WERI-Rb-1 (cell line): ENCODE measurements around the gene MAST4.

Experiments used
- DNase-seq: peaks from one replicate; pipeline ENCODE4 v3.0.0-alpha.2; 2020
- H3K27ac ChIP-seq: fragments of 250-450 bp; sonication (Bioruptor Pico); 2 replicates; pipeline ENCODE4 v1.5.1; 2020; ENCODE audit warnings: mild to moderate bottlenecking, moderate library complexity
- H3K27me3 ChIP-seq: fragments of 250-450 bp; sonication (Bioruptor Pico); 2 replicates; pipeline ENCODE4 v1.5.1; 2021; ENCODE audit warnings: mild to moderate bottlenecking, low read depth, moderate library complexity; ENCODE audit not compliant: insufficient read depth, severe bottlenecking
- H3K36me3 ChIP-seq: fragments of 250-450 bp; sonication (Bioruptor Pico); 2 replicates; pipeline ENCODE4 v1.5.1; 2020; ENCODE audit warnings: mild to moderate bottlenecking, moderate library complexity
- H3K4me3 ChIP-seq: 2 replicates; pipeline ENCODE4 v1.5.1; 2011; ENCODE audit warnings: low read depth, mild to moderate bottlenecking, control low read depth, low read length
- H3K9me3 ChIP-seq: fragments of 250-450 bp; sonication (Bioruptor Pico); 2 replicates; pipeline ENCODE4 v1.5.1; 2021; ENCODE audit warnings: mild to moderate bottlenecking, moderate library complexity; ENCODE audit not compliant: severe bottlenecking
- TF ChIP-seq, protein P1 (sequence below): IDR thresholded peaks from 2 replicates; pipeline ENCODE4 v1.5.1; 2011; ENCODE audit warnings: low read depth, mild to moderate bottlenecking, control low read depth, inconsistent platforms, low read length

MAST4 gene

DNA sequence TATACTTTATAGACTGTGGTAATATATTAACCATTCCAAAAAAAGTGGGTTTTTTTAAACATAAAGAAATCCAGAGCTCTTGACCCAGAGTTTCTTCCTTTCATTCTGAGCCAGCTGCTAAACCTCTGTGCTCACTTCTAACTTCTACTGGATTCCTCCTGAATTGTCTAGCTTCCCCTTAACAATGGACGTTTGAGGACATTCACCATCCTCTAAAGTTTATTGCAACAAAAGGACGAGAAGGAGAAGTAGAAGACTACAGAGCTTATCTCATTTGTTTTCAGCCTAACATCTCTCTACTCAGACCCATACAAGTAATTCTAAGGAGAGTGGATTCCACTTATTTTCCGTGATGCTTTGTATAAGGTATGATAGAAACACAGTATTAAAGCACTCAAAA is 284.2 kb downstream of the MAST4 start:
- TF ChIP-seq, protein P1, sequence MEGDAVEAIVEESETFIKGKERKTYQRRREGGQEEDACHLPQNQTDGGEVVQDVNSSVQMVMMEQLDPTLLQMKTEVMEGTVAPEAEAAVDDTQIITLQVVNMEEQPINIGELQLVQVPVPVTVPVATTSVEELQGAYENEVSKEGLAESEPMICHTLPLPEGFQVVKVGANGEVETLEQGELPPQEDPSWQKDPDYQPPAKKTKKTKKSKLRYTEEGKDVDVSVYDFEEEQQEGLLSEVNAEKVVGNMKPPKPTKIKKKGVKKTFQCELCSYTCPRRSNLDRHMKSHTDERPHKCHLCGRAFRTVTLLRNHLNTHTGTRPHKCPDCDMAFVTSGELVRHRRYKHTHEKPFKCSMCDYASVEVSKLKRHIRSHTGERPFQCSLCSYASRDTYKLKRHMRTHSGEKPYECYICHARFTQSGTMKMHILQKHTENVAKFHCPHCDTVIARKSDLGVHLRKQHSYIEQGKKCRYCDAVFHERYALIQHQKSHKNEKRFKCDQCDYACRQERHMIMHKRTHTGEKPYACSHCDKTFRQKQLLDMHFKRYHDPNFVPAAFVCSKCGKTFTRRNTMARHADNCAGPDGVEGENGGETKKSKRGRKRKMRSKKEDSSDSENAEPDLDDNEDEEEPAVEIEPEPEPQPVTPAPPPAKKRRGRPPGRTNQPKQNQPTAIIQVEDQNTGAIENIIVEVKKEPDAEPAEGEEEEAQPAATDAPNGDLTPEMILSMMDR: no peak
- H3K4me3 ChIP-seq: no peak overlapping the region
- H3K36me3 ChIP-seq: no peaks in the 10 kb centered on the region
- no peak for DNase-seq
- H3K27me3 ChIP-seq: no peaks in the 10 kb centered on the region
- no peaks in the 10 kb centered on the region for H3K9me3 ChIP-seq
- H3K27ac ChIP-seq: no peak overlapping the region

- H3K36me3 ChIP-seq: no peaks in the 10 kb centered on the region
- no peaks in the 10 kb centered on the region for H3K27me3 ChIP-seq
- no peak for DNase-seq
- no peak overlapping the region for H3K4me3 ChIP-seq
- TF ChIP-seq, protein P1: no peak
- H3K27ac ChIP-seq: no peak overlapping the region
- H3K9me3 ChIP-seq: no peaks in the 10 kb centered on the region
Observed at GRCh38 chr5:66881480-66882161, 285.4 kb downstream of the MAST4 start.

DNA sequence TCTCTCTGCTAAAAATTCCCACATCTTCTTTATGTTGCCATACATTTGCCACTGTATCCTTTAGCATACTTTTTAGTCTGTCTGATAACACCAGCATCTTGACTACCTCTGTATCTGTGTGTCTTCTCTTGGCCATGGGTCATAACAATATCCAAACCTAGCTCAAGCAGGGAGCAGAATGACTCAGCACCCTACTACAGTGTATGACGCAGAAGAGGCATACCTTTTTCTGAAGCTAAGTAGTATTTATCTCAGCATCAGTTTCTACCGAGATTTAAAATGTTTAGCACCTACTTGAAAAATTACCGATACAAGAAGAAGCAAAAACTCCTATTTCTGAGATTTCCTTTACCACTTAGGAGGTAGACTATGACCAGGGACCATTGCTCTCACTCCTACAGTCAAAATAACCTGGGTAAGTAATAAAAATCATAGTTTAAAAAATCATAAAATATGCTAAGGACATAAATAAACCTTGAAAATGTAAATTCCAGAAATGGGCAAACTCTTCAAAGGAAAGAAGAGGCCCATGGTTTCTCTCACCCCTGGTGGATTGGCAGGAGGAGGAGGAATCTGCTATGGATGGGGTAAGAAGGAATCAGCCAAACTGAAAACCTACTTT is 286.5 kb downstream of the MAST4 start:
- H3K4me3 ChIP-seq: no peak overlapping the region
- TF ChIP-seq, protein P1: no peak
- DNase-seq: no peak
- H3K27ac ChIP-seq: no peak overlapping the region
- no peaks in the 10 kb centered on the region for H3K9me3 ChIP-seq
- H3K36me3 ChIP-seq: no peaks in the 10 kb centered on the region
- H3K27me3 ChIP-seq: no peaks in the 10 kb centered on the region

GRCh38 chr5:66884564-66885243 is 288.5 kb downstream of the MAST4 start:
- H3K9me3 ChIP-seq: no peaks in the 10 kb centered on the region
- DNase-seq: no peak
- no peaks in the 10 kb centered on the region for H3K36me3 ChIP-seq
- H3K27me3 ChIP-seq: no peaks in the 10 kb centered on the region
- no peak overlapping the region for H3K27ac ChIP-seq
- no peak overlapping the region for H3K4me3 ChIP-seq
- TF ChIP-seq, protein P1: no peak

DNA sequence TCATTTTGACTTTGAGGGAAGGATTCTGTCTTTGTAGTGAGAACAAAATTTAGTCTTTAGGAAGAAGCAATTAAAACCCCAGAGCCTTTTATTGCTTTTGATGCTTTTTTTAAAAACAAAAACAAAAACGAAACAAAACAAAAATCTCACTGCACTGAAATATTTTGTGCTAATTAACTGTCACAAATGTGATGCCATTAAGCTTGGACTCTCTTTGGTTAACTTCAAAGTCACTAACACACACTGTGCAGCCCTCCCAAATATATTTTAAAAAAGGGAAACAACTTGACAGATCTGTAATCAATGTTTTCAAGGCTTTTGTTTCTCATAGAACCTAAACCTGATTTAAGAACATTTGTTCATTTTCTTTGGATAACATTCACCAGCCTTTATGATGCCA is 290.7 kb downstream of the MAST4 start:
- Histone ChIP-seq H3K9me3 (no peaks in the 10 kb centered on the region), H3K27ac (no peak overlapping the region), H3K36me3 (no peaks in the 10 kb centered on the region), H3K27me3 (no peaks in the 10 kb centered on the region), H3K4me3 (no peak overlapping the region)
- DNase-seq: no peak
- TF ChIP-seq, protein P1: no peak
